SK-N-SH (cell line): Measurements from ENCODE around the gene TNFRSF4. TPM values are rescaled to one million over a fixed set of nuclear protein-coding genes. Genes with fewer than 3 reads are reported as not detected.

Experiments
- CTCF ChIA-PET: fragments of 300-600, 350-600 bp; formaldehyde crosslinking; extraction: SDS; loops from one replicate; lab custom pipeline; 2021; lab: Yijun Ruan, JAX
- POLR2A ChIA-PET: fragments of 350-600 bp; sonication (Branson Sonifier 250); formaldehyde crosslinking; extraction: SDS; loops from one replicate; lab custom pipeline; 2020; ENCODE audit warnings: antibody characterized with exemption, inconsistent platforms; lab: Yijun Ruan, JAX
- DNase-seq: peaks from one replicate; pipeline ENCODE4 v3.0.0; 2012
- H2AFZ ChIP-seq: fragments of 200-600 bp; sonication (generic); 2 replicates; pipeline ENCODE4 v1.8.1; 2016; ENCODE audit warnings: antibody characterized with exemption, mild to moderate bottlenecking, low read depth
- H3F3A ChIP-seq: fragments of 200-600 bp; sonication (generic); replicated peaks from 2 replicates; pipeline ENCODE3; 2016; ENCODE audit warnings: antibody characterized with exemption, mild to moderate bottlenecking; ENCODE audit not compliant: insufficient read depth
- H3K27ac ChIP-seq, 2 experiments: fragments of 200-500 bp in 1 of 2; fragments of 200-600 bp in 1 of 2; sonication (Bioruptor generic) in 1 of 2; sonication (generic), shearing (Covaris generic) in 1 of 2; 2 replicates each; pipeline versions ENCODE4 v1.5.1 to v1.6.1; 2014 to 2016; ENCODE audit warnings: low read depth in 2 of 2, inconsistent platforms in 1 of 2, low read length in 1 of 2, mild to moderate bottlenecking in 1 of 2, mixed read lengths in 1 of 2
- H3K27me3 ChIP-seq: fragments of 200-600 bp; sonication (generic), shearing (Covaris generic); 2 replicates; pipeline ENCODE4 v1.6.1; 2016; ENCODE audit warnings: mixed run types; ENCODE audit not compliant: insufficient read depth
- H3K36me3 ChIP-seq, 2 experiments: fragments of 200-500 bp in 1 of 2; fragments of 200-600 bp in 1 of 2; sonication (Bioruptor generic) in 1 of 2; sonication (generic) in 1 of 2; replicated peaks in 1 of 2; 2 replicates each; pipeline versions ENCODE3 to v1.5.1; 2014 to 2016; ENCODE audit warnings: low read length in 1 of 2, mild to moderate bottlenecking in 1 of 2; ENCODE audit not compliant: insufficient read depth in 2 of 2, control insufficient read depth in 1 of 2
- H3K4me1 ChIP-seq, 2 experiments: fragments of 200-500 bp in 1 of 2; fragments of 200-600 bp in 1 of 2; sonication (Bioruptor generic) in 1 of 2; sonication (generic), shearing (Covaris generic) in 1 of 2; 2 replicates each; pipeline versions ENCODE4 v1.5.1 to v1.6.1; 2014 to 2016; ENCODE audit warnings: low read depth in 1 of 2, low read length in 1 of 2, mixed run types in 1 of 2; ENCODE audit not compliant: insufficient read depth in 2 of 2, control insufficient read depth in 1 of 2
- H3K4me2 ChIP-seq: fragments of 200-600 bp; sonication (generic), shearing (Covaris generic); 2 replicates; pipeline ENCODE4 v1.6.1; 2017; ENCODE audit warnings: mixed run types
- H3K4me3 ChIP-seq, 2 experiments: fragments of 200-500 bp in 1 of 2; fragments of 200-600 bp in 1 of 2; sonication (Bioruptor generic) in 1 of 2; sonication (generic), shearing (Covaris generic) in 1 of 2; 2 replicates each; pipeline versions ENCODE4 v1.5.1 to v1.8.1; 2014 to 2016; ENCODE audit warnings: low read depth in 2 of 2, inconsistent platforms in 1 of 2, low read length in 1 of 2, mild to moderate bottlenecking in 1 of 2, mixed read lengths in 1 of 2, moderate library complexity in 1 of 2
- H3K79me2 ChIP-seq: fragments of 200-600 bp; sonication (generic); 2 replicates; pipeline ENCODE4 v1.8.1; 2017; ENCODE audit warnings: mild to moderate bottlenecking; ENCODE audit not compliant: insufficient read depth
- H3K9ac ChIP-seq: fragments of 200-600 bp; sonication (generic); 2 replicates; pipeline ENCODE4 v1.6.1; 2017; ENCODE audit warnings: mixed run types
- H3K9me2 ChIP-seq: fragments of 200-600 bp; sonication (generic); 2 replicates; pipeline ENCODE4 v1.6.1; 2017; ENCODE audit warnings: mixed run types
- H3K9me3 ChIP-seq: fragments of 200-600 bp; sonication (generic); 2 replicates; pipeline ENCODE4 v1.6.1; 2017; ENCODE audit warnings: mixed run types, mild to moderate bottlenecking, moderate library complexity
- H4K20me1 ChIP-seq: fragments of 200-600 bp; sonication (generic); 2 replicates; pipeline ENCODE4 v1.6.1; 2017; ENCODE audit warnings: mild to moderate bottlenecking, mixed run types; ENCODE audit not compliant: insufficient read depth
- CHD2 ChIP-seq: fragments of 150-350 bp; IDR thresholded peaks from 2 replicates; pipeline ENCODE4 v1.6.1; 2018; ENCODE audit warnings: low read length; ENCODE audit not compliant: partially characterized antibody
- CTCF ChIP-seq: fragments of 200-600 bp; sonication (generic); IDR thresholded peaks from 2 replicates; pipeline ENCODE4 v1.6.1; 2017; ENCODE audit warnings: antibody characterized with exemption, mild to moderate bottlenecking, moderate library complexity
- ELF1 ChIP-seq: IDR thresholded peaks from 2 replicates; pipeline ENCODE4 v1.4.0; 2012
- EP300 ChIP-seq, 2 experiments: IDR thresholded peaks; 2 replicates each; pipeline versions ENCODE4 v1.4.0 to v1.6.1; 2012; ENCODE audit warnings: borderline replicate concordance in 1 of 2, low read depth in 1 of 2, low read length in 1 of 2
- MAX ChIP-seq: IDR thresholded peaks from 2 replicates; pipeline ENCODE4 v1.4.0; 2012; ENCODE audit warnings: low read depth
- MEF2A ChIP-seq: IDR thresholded peaks from 2 replicates; pipeline ENCODE4 v1.4.0; 2012; ENCODE audit warnings: low read depth, borderline replicate concordance
- REST ChIP-seq: IDR thresholded peaks from 2 replicates; pipeline ENCODE4 v1.6.1; 2012; ENCODE audit warnings: mild to moderate bottlenecking, low read depth, low read length, moderate library complexity
- RFX5 ChIP-seq: IDR thresholded peaks from 2 replicates; pipeline ENCODE4 v1.6.1; 2012; ENCODE audit warnings: mild to moderate bottlenecking, improper control_type of control experiment, low read length
- RXRA ChIP-seq: IDR thresholded peaks from 2 replicates; pipeline ENCODE4 v1.4.0; 2012; ENCODE audit warnings: low read depth, mild to moderate bottlenecking, borderline replicate concordance
- SMC3 ChIP-seq: IDR thresholded peaks from 2 replicates; pipeline ENCODE4 v1.6.1; 2012; ENCODE audit warnings: low read depth, low read length, improper control_type of control experiment
- TCF12 ChIP-seq: IDR thresholded peaks from 2 replicates; pipeline ENCODE4 v1.4.0; 2012
- TEAD4 ChIP-seq: IDR thresholded peaks from 2 replicates; pipeline ENCODE4 v1.4.0; 2012; ENCODE audit warnings: mild to moderate bottlenecking, borderline replicate concordance; ENCODE audit not compliant: insufficient read depth
- YY1 ChIP-seq: IDR thresholded peaks from 2 replicates; pipeline ENCODE4 v1.4.0; 2012; ENCODE audit warnings: low read depth, mild to moderate bottlenecking
- ZBTB33 ChIP-seq: IDR thresholded peaks from 2 replicates; pipeline ENCODE4 v1.4.0; 2012; ENCODE audit warnings: low read depth, borderline replicate concordance
- WGBS: methylation state at CpG from one replicate; pipeline ENCODE4 v1.1.6; 2017; ENCODE audit warnings: low lambda C conversion rate; 5-methylcytosine and 5-hydroxymethylcytosine counted together
- polyA plus RNA-seq, 3 experiments: library from polyadenylated mRNA; depleted of rRNA; stranded (reverse); fragments of >200 nt; gene quantifications; 2 replicates each; pipeline ENCODE4 v1.2.3, GENCODE V29; 2012
- TF ChIP-seq, protein P1 (sequence below): IDR thresholded peaks from 2 replicates; pipeline ENCODE4; 2012

The TNFRSF4 gene
- polyA plus RNA-seq, 1 of the 3 experiments (the other 2 are of a cell fraction), result not detected

GRCh38 chr1:1230656-1231399 is 16.9 kb upstream of the TNFRSF4 start (continued):
- TF ChIP-seq REST (no peak), MAX (no peak; the same call in 1 of the 2 replicates)
- TF ChIP-seq, protein P1, sequence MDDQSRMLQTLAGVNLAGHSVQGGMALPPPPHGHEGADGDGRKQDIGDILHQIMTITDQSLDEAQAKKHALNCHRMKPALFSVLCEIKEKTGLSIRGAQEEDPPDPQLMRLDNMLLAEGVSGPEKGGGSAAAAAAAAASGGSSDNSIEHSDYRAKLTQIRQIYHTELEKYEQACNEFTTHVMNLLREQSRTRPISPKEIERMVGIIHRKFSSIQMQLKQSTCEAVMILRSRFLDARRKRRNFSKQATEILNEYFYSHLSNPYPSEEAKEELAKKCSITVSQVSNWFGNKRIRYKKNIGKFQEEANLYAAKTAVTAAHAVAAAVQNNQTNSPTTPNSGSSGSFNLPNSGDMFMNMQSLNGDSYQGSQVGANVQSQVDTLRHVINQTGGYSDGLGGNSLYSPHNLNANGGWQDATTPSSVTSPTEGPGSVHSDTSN, result no peak

DNA sequence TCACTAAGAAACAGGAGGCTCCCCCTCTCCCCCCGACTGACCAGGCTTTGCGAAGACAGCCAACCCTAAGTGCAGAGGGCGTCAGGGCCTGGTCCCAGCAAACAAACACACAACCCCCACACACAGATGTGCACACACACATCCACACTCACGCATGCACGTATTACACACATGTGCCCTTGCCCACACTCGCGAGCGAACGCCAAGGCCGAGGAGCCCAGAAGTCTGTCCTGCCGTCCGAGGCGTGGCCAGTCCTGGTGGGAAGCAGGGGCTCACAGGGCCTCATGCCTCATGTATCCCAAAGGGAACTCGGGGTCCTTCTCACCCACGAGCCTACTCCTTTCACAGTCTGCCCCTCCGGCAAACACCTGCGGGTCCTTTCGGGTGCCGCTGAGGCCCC is 15.8 kb upstream of the TNFRSF4 start:
- WGBS, result 94% methylated on average over 10 of the region's 19 CpGs
- H3K9me2 ChIP-seq, result no peaks in the 10 kb centered on the region
- CTCF ChIA-PET, result interaction anchor here (7.4 kb wide), 1 partner anchor 107 kb away, joined by 37 read pairs; no protein-coding TSS in a partner anchor
- H3F3A ChIP-seq, result peaks cover 7% of the 10 kb centered on the region
- peaks cover 68% of the 10 kb centered on the region for H3K79me2 ChIP-seq
- POLR2A ChIA-PET, result no interaction called here
- H3K36me3 ChIP-seq, result peaks cover 0 to 33% of the 10 kb centered on the region in 2 experiments
- no peak overlapping the region for H3K27ac ChIP-seq
- no peak overlapping the region for H2AFZ ChIP-seq
- H3K9ac ChIP-seq, result no peak overlapping the region
- H3K4me3 ChIP-seq, result no peak overlapping the region
- no peaks in the 10 kb centered on the region for H3K9me3 ChIP-seq
- no peak for TF ChIP-seq SMC3
- TF ChIP-seq RXRA, result no peak
- TF ChIP-seq TCF12, result no peak
- no peak for TF ChIP-seq CTCF
- TF ChIP-seq TEAD4, result no peak
- no peak for TF ChIP-seq MEF2A
- no peak for TF ChIP-seq EP300 (IDR thresholded peaks at IDR 0.05; ENCODE audit: borderline replicate concordance in 1 of 2, low read depth in 1 of 2, low read length in 1 of 2)
- no peak for TF ChIP-seq RFX5
- TF ChIP-seq ELF1, result no peak
- no peak for TF ChIP-seq ZBTB33
- no peak for TF ChIP-seq CHD2
- no peak for TF ChIP-seq YY1
- DNase-seq, result no peak
- H3K27me3 ChIP-seq, result no peaks in the 10 kb centered on the region
- H4K20me1 ChIP-seq, result peaks cover 13% of the 10 kb centered on the region; the same call in 1 of the 2 replicates
- H3K4me2 ChIP-seq, result 0 out of 2 replicates have a peak overlapping the region, but pooled peaks have one; percentile 95
- peaks cover 0 to 16% of the 10 kb centered on the region in 2 experiments; a peak in 1 of 4 replicates for H3K4me1 ChIP-seq
